ENCODE measurements around the gene SNPH. TPM values are rescaled to one million over a fixed set of nuclear protein-coding genes. Genes with fewer than 3 reads are reported as not detected.

The SNPH gene
- total RNA-seq, 1 donor from 2014 or later, result 10.4 TPM

GRCh38 chr20:1325173-1326030 lies 59.3 kb downstream of the SNPH start:
- Histone ChIP-seq H3K27me3 (no peaks in the 10 kb centered on the region), H3K4me3 (peak overlapping the region; percentile 88), H3K4me1 (peaks cover 0 to 33% of the 10 kb centered on the region in 2 donors), H3K9me3 (no peaks in the 10 kb centered on the region), H3K27ac (peak overlapping the region; percentile 98 to 99), H3K36me3 (no peaks in the 10 kb centered on the region)
- intact Hi-C loops (cut with DNase I), result loop anchor here (1.0 to 10.0 kb wide), 8 partner anchors 47 to 781 kb away; partner anchors contain the start of genes CSNK2A1, FAM110A, FKBP1A and NSFL1C
- peak; percentile 90 to 99 for DNase-seq (ENCODE audit: low spot score in 2 of 2)
- TF ChIP-seq, protein P1, sequence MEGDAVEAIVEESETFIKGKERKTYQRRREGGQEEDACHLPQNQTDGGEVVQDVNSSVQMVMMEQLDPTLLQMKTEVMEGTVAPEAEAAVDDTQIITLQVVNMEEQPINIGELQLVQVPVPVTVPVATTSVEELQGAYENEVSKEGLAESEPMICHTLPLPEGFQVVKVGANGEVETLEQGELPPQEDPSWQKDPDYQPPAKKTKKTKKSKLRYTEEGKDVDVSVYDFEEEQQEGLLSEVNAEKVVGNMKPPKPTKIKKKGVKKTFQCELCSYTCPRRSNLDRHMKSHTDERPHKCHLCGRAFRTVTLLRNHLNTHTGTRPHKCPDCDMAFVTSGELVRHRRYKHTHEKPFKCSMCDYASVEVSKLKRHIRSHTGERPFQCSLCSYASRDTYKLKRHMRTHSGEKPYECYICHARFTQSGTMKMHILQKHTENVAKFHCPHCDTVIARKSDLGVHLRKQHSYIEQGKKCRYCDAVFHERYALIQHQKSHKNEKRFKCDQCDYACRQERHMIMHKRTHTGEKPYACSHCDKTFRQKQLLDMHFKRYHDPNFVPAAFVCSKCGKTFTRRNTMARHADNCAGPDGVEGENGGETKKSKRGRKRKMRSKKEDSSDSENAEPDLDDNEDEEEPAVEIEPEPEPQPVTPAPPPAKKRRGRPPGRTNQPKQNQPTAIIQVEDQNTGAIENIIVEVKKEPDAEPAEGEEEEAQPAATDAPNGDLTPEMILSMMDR (IDR thresholded peaks at IDR 0.05), result peak in 2 of 3 experiments; percentile 24 to 30

- peaks cover 0 to 33% of the 10 kb centered on the region in 2 donors for H3K4me1 ChIP-seq
- DNase-seq (ENCODE audit: low spot score in 2 of 2), result peak in 1 of 2 donors; percentile 37
- intact Hi-C loops (cut with DNase I), result loop anchor here (5.0 to 10.0 kb wide), 6 partner anchors 46 to 781 kb away; partner anchors contain the start of genes CSNK2A1, FAM110A, PSMF1 and SIRPA
Observed at GRCh38 chr20:1326031-1326930, 60.2 kb downstream of the SNPH start.

DNA sequence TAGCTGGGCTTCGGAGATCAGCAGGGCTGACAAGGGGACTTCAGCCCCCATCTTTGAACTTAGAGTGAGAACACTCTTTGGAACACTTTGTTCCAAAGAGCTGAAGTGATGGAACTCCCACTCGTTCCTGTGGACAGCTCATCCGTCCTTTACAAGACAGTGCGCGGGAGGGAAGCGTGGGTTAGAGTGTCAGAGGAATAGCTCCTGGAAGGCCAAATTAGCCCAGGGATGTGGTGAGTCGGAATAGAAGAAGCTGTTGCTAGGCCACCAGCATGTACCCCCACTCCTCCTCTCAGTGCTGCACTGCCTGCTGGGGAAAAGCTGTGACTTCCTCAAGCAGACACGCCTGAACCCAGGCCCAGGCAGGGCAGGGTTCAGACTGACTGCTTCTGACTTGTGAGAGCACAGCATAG lies 61.2 kb downstream of the SNPH start:
- no peaks in the 10 kb centered on the region for H3K27me3 ChIP-seq
- H3K36me3 ChIP-seq, result no peaks in the 10 kb centered on the region
- H3K27ac ChIP-seq, result peak overlapping the region; percentile 98 to 99
- intact Hi-C loops (cut with DNase I), result loop anchor here (5.0 to 10.0 kb wide), 6 partner anchors 45 to 782 kb away; partner anchors contain the start of genes CSNK2A1, FAM110A, PSMF1 and SIRPA
- no peaks in the 10 kb centered on the region for H3K9me3 ChIP-seq
- peaks cover 0 to 33% of the 10 kb centered on the region in 2 donors for H3K4me1 ChIP-seq
- peak in 1 of 2 donors; percentile 63 for DNase-seq (ENCODE audit: low spot score in 2 of 2)
- no peak overlapping the region for H3K4me3 ChIP-seq
- TF ChIP-seq, protein P1 (IDR thresholded peaks at IDR 0.05), result no peak

More at GRCh38 chr20:1326031-1326930, 60.2 kb downstream of the SNPH start:
- Histone ChIP-seq H3K9me3 (no peaks in the 10 kb centered on the region), H3K36me3 (no peaks in the 10 kb centered on the region), H3K27ac (peak overlapping the region; percentile 98 to 99), H3K4me3 (peak overlapping the region; percentile 88), H3K27me3 (no peaks in the 10 kb centered on the region)
- TF ChIP-seq, protein P1 (IDR thresholded peaks at IDR 0.05), result no peak

DNA sequence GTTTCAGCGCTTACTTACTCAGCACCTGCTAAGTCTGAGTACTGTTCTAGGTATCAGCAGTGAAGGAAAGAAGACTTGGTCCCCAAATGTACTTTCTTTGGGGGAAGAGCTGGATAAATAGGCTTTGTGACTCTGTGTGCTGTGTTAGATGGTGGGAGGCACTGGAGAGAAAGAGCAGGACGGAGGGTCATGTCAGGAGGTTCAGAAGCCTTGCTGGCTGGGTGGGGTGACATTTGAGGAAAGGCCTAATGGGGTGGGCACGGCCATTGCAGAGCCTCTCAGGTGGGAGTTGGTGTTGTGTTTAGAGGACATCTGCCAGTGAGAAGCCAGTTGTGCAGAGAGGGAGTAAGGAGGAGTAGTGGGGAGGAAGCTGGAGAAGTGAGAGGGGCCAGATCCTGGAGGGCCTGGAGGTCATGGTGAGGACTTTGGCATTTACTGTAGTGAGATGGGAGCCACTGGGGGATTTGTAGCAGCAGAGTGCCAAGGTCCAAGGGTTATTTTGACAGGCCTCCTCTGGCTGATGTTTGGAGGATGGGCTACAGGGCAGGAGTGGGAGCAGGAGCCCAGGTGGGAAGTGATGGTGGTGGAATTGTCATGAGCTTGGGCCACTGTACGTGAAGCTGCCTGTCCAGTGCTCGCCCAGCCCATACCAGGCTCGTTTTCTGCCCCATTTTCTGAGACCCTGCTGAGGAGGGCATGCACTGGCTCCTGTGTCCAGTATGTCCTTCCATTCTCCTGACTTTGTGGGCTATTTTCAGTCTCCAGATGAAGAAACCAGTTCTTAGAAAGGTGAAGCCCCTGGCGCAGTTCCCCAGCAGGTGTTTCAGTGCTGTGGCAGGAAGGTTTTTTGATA lies 62.0 kb downstream of the SNPH start:
- Histone ChIP-seq H3K4me3 (no peak overlapping the region), H3K4me1 (peaks cover 0 to 33% of the 10 kb centered on the region in 2 donors), H3K9me3 (no peaks in the 10 kb centered on the region), H3K27ac (peak overlapping the region; percentile 98 to 99), H3K27me3 (no peaks in the 10 kb centered on the region), H3K36me3 (peaks cover under 1 to 4% of the 10 kb centered on the region in 2 donors)
- TF ChIP-seq, protein P1 (IDR thresholded peaks at IDR 0.05), result no peak
- intact Hi-C loops (cut with DNase I), result loop anchor here (5.0 to 10.0 kb wide), 6 partner anchors 44 to 783 kb away; partner anchors contain the start of genes CSNK2A1, FAM110A, PSMF1 and SIRPA
- peak in 1 of 2 donors; percentile 56 for DNase-seq (ENCODE audit: low spot score in 2 of 2)
